Measurements from ENCODE around the gene DHCR24.
"Not testable (repeated sequence)": the region's sequence is repeated elsewhere in the genome, so short reads cannot be mapped to it uniquely, and the experiment has no call there.

The DHCR24 gene

DNA sequence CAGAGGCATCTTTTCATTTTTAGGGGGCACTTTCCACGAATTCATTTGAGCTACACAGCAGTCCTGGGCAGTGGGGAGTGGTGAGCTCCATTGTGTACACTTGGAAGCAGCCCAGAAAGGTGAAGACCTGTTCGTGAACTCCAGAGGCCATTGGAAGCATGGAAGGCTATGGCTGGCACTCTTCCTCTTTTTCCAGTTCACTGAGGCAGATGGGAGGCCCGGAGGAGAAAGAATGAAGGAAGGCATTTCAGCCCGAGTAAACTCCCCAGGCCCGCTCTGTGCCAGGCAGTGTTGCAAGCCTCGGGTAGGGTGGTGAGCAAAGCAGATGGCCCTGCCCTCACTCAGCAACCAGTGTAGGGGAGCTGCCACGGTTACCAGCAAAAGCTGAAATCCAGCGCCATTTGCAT lies 673 bp upstream of the DHCR24 start:
- DNase-seq, result peak; percentile 92

GRCh38 chr1:54885807-54886723 lies 930 bp downstream of the DHCR24 start:
- peak; percentile 87 for DNase-seq

DNA sequence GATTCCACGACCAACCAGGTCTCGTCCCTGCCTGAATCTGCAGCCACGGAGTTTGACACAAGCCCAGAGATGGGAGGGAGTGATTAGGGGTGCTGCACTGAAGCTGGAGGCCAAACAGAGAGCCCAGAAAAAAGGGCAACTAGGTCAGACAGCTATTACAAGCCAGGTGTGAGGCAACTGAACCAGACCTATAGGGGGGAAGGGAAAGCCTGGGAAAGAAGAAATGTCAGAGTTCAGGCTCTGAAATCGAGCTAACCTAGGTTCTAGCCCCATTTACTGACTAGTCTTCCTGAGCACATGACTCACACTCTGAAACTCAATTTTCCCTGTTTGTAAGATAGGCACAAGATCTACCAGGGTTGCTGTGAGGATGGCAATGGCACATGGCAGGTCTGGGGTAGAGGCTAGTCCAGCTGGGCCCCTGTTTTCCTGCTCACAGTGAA lies 1.7 kb downstream of the DHCR24 start:
- peak; percentile 51 for DNase-seq

DNA sequence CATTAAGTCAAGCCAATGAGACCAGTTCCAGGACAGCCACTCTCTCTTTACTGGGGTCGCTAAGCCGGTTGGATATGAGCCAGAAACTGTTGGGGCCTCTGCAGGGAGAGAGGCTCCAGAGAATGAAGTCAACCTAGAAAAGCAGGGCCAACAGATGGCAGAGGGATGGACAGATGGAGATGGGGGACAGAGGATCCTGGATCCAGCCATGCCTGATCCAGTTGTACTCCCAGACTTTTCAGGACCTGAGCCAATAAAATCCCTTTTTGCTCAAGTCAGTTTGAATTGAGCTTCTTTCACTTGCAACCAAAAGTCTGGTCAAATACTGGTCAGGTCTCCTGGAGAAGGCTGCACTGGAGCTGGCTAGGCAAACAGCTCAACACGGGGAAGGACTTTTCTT lies 2.2 kb downstream of the DHCR24 start:
- DNase-seq, result peak; percentile 40

DNA sequence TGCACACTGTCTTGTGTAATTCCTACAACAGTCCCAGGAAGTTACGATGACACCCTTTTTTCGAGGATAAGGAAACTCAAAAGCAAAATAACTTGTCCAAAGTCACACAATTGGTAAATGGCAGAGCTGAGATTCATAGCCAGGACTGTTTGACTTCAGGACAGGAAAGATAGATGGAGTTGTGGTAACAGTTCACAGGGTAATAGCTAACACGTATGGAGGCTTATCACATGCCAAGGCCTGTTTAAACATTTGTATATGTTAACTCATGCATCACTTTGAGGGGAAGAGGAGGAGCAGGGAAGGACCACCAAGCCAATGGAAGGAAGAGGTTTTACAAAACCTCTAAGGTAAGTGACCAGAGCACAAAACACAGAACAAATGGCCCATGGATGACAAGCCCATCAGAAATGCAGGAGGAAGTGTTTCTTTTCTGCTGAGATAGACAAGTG lies 2.8 kb downstream of the DHCR24 start:
- DNase-seq, result peak; percentile 61

- DNase-seq, result peak; percentile 75
These were observed 3.5 kb downstream of the DHCR24 start for GRCh38 chr1:54883349-54884102.

GRCh38 chr1:54882519-54882918 lies 4.5 kb downstream of the DHCR24 start:
- DNase-seq, result peak; percentile 92

DNA sequence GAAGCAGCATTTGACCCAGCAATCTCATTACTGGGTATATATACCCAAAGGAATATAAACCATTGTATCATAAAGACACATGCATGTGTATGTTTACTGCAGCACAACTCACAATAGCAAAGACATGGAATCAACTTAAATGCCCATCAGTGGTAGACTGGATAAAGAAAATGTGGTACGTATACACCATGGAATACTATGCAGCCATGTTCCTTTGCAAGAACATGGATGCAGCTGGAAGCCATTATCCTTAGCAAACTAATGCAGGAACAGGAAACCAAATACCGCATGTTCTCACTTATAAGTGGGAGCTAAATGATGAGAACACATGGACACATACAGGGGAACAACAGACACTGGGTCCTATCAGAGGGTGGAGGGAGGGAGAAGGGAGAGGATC lies 5.4 kb downstream of the DHCR24 start:
- not testable (repeated sequence) for DNase-seq

GRCh38 chr1:54879872-54880271 lies 7.1 kb downstream of the DHCR24 start:
- no peak for DNase-seq

GRCh38 chr1:54876814-54877213 lies 10.2 kb downstream of the DHCR24 start:
- no peak for DNase-seq

DNA sequence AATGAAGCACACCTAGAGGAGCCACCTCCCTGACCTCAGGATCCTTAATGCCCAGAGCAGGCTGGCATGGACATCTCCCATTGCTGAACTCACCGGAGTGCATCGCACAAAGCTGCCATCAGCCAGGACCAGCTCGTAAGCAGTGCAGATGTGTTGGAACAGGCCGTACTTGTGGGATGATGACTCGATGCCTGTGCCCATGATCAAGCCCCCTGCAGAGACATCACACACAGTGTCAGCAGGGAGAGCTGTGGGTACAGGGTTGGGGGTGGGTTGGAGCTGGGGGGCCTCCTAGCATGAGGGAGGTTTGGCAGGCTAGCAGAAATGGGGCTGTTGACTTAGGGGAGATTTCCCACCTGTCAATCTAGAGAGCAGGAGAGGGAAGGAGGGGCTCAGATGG lies 12.0 kb downstream of the DHCR24 start:
- DNase-seq, result no peak

- peak; percentile 87 for DNase-seq
These were observed 12.7 kb downstream of the DHCR24 start for GRCh38 chr1:54874079-54874830.

DNA sequence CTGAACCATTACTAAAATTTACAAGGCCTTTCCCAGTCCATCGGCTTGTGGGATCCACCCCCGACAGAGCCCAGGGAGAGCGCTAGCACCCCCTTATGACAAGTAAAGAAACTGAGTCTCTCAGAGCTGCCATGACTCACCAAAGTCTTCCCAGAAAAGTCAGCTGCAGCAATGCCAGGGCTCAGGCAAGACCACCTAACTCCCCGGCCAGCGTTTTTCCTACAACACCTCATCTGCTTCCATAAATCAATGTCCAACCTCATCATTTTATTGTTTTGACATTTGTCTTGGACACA lies 15.0 kb downstream of the DHCR24 start:
- DNase-seq, result no peak

GRCh38 chr1:54871275-54872035 lies 15.5 kb downstream of the DHCR24 start:
- no peak for DNase-seq

DNA sequence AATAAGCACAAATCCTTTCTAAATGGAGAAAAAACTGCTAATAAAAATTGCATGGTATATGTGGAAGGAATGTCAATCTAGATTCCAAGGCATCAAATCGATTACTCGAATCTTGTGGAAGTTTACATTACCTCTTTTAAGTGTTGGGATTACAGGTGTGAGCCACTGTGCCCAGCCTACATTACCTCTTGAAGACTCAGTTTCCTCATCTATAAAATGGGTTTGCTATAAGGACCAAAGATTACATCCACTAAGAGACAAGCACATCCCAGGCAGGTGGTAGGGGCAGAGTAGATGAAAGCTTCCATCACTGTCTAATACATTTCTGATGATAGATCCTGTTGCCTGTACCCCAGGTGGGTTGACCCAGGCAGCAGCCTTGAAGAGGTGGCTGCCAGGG lies 16.1 kb downstream of the DHCR24 start:
- DNase-seq, result no peak

DNA sequence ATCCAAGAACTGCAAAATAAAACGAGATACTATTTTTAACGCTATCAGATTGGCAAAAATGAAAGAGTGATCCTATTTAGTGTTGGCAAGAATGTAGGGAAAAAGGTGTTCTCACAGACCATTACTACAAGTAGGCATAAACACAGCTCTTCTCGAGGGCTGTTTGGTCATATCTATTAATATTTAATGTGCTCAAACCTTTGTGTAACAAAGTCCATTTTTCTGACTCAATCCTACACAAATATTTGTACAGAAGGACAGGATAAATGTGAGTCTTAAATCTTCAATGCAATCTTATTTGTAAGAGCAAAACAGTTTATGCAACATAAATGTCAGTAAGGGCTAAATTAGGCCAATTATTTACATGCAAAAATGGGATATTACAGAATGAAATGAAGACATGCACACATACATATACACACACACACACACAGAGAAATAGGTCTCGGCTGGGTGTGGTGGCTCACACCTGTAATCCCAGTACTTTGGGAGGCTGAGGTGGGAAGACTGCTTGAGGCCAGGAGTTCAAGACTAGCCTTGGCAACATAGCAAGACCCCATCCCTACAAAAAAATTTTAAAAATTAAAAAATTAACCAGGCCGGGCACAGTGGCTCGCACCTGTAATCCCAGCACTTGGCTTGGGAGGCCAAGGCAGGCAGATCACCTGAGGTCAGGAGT lies 17.7 kb downstream of the DHCR24 start:
- DNase-seq, result peak; percentile 83

DNA sequence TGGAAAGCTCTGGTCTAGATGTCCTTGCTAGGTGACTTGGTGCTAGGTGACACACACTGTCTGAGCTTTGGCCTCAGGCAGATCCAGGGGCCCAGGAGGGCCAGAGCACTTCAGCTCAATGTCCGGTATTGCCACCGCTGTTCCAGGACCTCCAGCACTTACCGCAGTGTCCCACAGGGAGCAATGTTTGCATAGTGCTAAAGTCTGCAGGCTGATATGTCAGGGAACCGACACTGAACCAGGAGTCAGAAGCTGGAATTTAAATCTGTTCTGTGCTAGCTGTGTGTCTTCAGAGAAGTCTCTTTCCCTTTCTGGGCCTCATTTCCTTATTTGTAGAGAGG lies 19.3 kb downstream of the DHCR24 start:
- DNase-seq, result no peak

DNA sequence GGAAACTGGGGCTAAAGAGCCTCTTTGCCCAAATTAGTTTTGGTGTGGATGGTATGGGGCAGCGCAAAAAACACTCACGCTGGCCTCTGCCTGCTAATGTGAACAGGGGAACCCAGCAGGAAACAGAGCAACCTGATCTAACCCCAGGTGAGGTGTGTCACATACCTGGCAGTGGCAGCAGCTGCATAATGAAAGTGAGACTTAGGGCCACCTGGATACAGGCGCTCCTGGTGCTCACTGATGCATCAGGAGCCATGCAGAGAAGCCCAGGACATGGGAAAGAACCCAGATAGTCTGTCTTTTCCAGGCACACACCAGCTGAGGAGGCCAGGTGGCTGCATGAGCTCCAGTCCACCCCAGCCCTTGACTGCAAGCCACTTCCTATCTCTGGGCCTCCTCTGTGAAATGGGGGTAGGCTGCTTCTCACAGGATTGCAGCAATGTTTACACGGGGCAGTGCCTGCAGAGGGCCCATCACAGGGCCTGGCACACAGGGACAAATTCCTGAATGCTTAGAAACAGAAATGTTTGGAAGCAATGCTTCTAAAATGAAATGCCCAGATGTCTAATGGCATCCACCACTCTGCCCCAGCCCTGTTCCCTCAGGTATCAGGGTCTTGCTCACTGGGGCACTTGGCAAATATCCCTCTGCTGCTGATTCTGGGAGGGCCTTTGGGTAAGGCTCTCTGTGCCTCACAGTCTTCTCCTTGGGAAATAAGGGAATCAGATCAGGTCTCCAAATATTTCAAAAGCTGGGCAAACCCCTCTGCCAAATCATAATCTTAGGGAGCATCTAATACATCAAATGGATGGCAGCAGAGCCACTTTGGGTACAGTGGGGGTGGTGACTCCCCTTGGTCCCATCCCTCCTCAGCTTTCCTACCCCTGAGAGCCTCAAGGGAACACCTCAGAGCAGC lies 19.9 kb downstream of the DHCR24 start:
- DNase-seq, result peak; percentile 47

GRCh38 chr1:54865238-54866073 lies 21.5 kb downstream of the DHCR24 start:
- DNase-seq, result no peak

Data from DMS53 (cell line).